ENCODE data around the gene SYNDIG1. TPM values are rescaled to one million over a fixed set of nuclear protein-coding genes. Genes with fewer than 3 reads are reported as not detected.

Gene SYNDIG1
- total RNA-seq, 1 experiment from 2014 or later: 5.4 TPM

DNA sequence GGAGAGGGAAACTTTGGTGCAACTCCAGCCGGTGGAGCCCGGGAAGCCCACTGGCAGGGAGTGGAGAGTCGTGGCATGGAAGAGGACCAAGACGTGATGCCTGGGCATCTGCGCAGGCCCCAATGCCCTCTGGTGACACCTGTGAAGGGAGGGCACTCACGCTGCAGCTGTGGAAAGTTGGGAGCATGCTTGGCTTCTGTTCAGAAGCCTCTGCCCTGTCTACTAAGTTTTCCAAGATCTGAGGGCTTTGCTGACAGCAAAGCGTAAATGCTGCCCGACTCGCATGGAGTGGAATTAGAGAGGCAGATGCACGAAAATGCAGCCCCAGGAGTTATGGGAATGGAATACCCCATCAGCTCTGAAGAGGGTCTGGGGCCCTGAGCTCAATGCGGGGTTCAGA is 75.7 kb downstream of the SYNDIG1 start:
- no peak overlapping the region for H2BK120ac ChIP-seq (ENCODE audit: low read depth, low read length, poor library complexity, severe bottlenecking)
- H3K9me3 ChIP-seq (ENCODE audit: control insufficient read depth, low read depth, low read length): no peaks in the 10 kb centered on the region
- no peak overlapping the region for H3K4me2 ChIP-seq (ENCODE audit: insufficient read depth, insufficient read length, low read length)
- no peak overlapping the region for H2AFZ ChIP-seq (ENCODE audit: low read length)
- H3K4me3 Mint-ChIP-seq: no peak overlapping the region
- no peak overlapping the region for H3K4ac ChIP-seq (ENCODE audit: low read depth, low read length)
- H2BK15ac ChIP-seq (ENCODE audit: low read depth, low read length): no peak overlapping the region
- H4K5ac ChIP-seq (ENCODE audit: insufficient read length, low read depth, low read length): no peak overlapping the region
- no peak overlapping the region for H3K18ac ChIP-seq (ENCODE audit: insufficient read length, low read depth, low read length)
- H3T11ph ChIP-seq (ENCODE audit: low read length): no peak overlapping the region
- no peak overlapping the region for H2BK12ac ChIP-seq (ENCODE audit: insufficient read length, low read depth, low read length)
- peaks cover 0 to 9% of the 10 kb centered on the region in 2 experiments; a peak in 4 of 5 replicates for H3K9me3 Mint-ChIP-seq
- H3K27ac Mint-ChIP-seq: no peak overlapping the region
- TF ChIP-seq, protein P1, sequence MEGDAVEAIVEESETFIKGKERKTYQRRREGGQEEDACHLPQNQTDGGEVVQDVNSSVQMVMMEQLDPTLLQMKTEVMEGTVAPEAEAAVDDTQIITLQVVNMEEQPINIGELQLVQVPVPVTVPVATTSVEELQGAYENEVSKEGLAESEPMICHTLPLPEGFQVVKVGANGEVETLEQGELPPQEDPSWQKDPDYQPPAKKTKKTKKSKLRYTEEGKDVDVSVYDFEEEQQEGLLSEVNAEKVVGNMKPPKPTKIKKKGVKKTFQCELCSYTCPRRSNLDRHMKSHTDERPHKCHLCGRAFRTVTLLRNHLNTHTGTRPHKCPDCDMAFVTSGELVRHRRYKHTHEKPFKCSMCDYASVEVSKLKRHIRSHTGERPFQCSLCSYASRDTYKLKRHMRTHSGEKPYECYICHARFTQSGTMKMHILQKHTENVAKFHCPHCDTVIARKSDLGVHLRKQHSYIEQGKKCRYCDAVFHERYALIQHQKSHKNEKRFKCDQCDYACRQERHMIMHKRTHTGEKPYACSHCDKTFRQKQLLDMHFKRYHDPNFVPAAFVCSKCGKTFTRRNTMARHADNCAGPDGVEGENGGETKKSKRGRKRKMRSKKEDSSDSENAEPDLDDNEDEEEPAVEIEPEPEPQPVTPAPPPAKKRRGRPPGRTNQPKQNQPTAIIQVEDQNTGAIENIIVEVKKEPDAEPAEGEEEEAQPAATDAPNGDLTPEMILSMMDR (conservative IDR thresholded peaks at IDR 0.05): no peak
- H3K14ac ChIP-seq (ENCODE audit: insufficient read depth, low read length): no peak overlapping the region; the same call in 1 of the 2 replicates
- H4K91ac ChIP-seq (ENCODE audit: insufficient read length, low read depth, low read length): no peak overlapping the region
- no peak overlapping the region for H3K9ac ChIP-seq (ENCODE audit: extremely low read depth, insufficient read length, low read length)
- WGBS (ENCODE audit: extremely low coverage, insufficient read length, low lambda C conversion rate): no CpG with 5 or more reads among the region's 11 CpGs
- H3K23ac ChIP-seq (ENCODE audit: insufficient read length, low read depth, low read length): no peak overlapping the region
- no peak overlapping the region for H2BK20ac ChIP-seq (ENCODE audit: low read depth, low read length, poor library complexity, severe bottlenecking)
- no peaks in the 10 kb centered on the region for H3K23me2 ChIP-seq (ENCODE audit: insufficient read length, low read depth, low read length, poor library complexity, severe bottlenecking)
- no peak for DNase-seq
- no peaks in the 10 kb centered on the region for H3K27me3 ChIP-seq (ENCODE audit: insufficient read depth, low read length)
- H3K4me1 Mint-ChIP-seq: peaks cover 3 to 8% of the 10 kb centered on the region in 2 experiments; a peak in 3 of 4 replicates
- H3K27ac ChIP-seq (ENCODE audit: insufficient read length, low read depth, low read length): no peak overlapping the region
- no peaks in the 10 kb centered on the region for H3K4me1 ChIP-seq (ENCODE audit: insufficient read depth, low read length)
- no peak overlapping the region for H3K56ac ChIP-seq (ENCODE audit: insufficient read length, low read depth, low read length)
- no peak overlapping the region for H4K8ac ChIP-seq (replicated peaks; ENCODE audit: insufficient read length, low read depth, low read length)
- no peaks in the 10 kb centered on the region; the same call in 1 of the 2 replicates for H3K27me3 Mint-ChIP-seq (ENCODE audit: low read depth)
- H2AK5ac ChIP-seq (ENCODE audit: insufficient read length, low read length): no peak overlapping the region
- peaks cover 32 to 45% (median 38%) of the 10 kb centered on the region in 3 experiments for H3K36me3 Mint-ChIP-seq (ENCODE audit: insufficient read depth in 1 of 3, low read depth in 3 of 3)
- H3K79me1 ChIP-seq (ENCODE audit: insufficient read depth, low read depth, low read length, poor library complexity, severe bottlenecking): no peaks in the 10 kb centered on the region
- no peak overlapping the region for H2BK5ac ChIP-seq (ENCODE audit: insufficient read length, low read length)
- H4K20me1 ChIP-seq (ENCODE audit: control insufficient read depth, insufficient read depth, insufficient read length): no peaks in the 10 kb centered on the region
- no peaks in the 10 kb centered on the region for H3K79me2 ChIP-seq (ENCODE audit: insufficient read depth, low read length)
